SK-N-SH (cell line): ENCODE data around the gene PRIM2.
"Not testable (repeated sequence)": the region's sequence is repeated elsewhere in the genome, so short reads cannot be mapped to it uniquely, and the experiment has no call there.

Experiments used
- CHD2 ChIP-seq: fragments of 150-350 bp; IDR thresholded peaks from 2 replicates; pipeline ENCODE4 v1.6.1; 2018; ENCODE audit warnings: low read length; ENCODE audit not compliant: partially characterized antibody
- EP300 ChIP-seq, 2 experiments: IDR thresholded peaks; 2 replicates each; pipeline versions ENCODE4 v1.4.0 to v1.6.1; 2012; ENCODE audit warnings: borderline replicate concordance in 1 of 2, low read depth in 1 of 2, low read length in 1 of 2
- MAX ChIP-seq: IDR thresholded peaks from 2 replicates; pipeline ENCODE4 v1.4.0; 2012; ENCODE audit warnings: low read depth
- MEF2A ChIP-seq: IDR thresholded peaks from 2 replicates; pipeline ENCODE4 v1.4.0; 2012; ENCODE audit warnings: low read depth, borderline replicate concordance
- MXI1 ChIP-seq: IDR thresholded peaks from 2 replicates; pipeline ENCODE4 v1.6.1; 2012; ENCODE audit warnings: mild to moderate bottlenecking, low read depth, low read length, improper control_type of control experiment
- POLR2AphosphoS5 ChIP-seq: IDR thresholded peaks from 2 replicates; pipeline ENCODE4 v1.6.1; 2012; ENCODE audit warnings: low read depth, low read length
- RCOR1 ChIP-seq: fragments of 150-350 bp; IDR thresholded peaks from 2 replicates; pipeline ENCODE4 v1.6.1; 2017; ENCODE audit warnings: antibody characterized with exemption, low read length
- SIN3A ChIP-seq: IDR thresholded peaks from 2 replicates; pipeline ENCODE4 v1.6.1; 2012; ENCODE audit warnings: low read depth, mild to moderate bottlenecking, low read length, moderate library complexity, borderline replicate concordance
- SMC3 ChIP-seq: IDR thresholded peaks from 2 replicates; pipeline ENCODE4 v1.6.1; 2012; ENCODE audit warnings: low read depth, low read length, improper control_type of control experiment
- TEAD4 ChIP-seq: IDR thresholded peaks from 2 replicates; pipeline ENCODE4 v1.4.0; 2012; ENCODE audit warnings: mild to moderate bottlenecking, borderline replicate concordance; ENCODE audit not compliant: insufficient read depth
- TF ChIP-seq, protein P1 (sequence below): fragments of 200-600 bp; sonication (generic); IDR thresholded peaks from 2 replicates; pipeline ENCODE4 v1.6.1; 2017; ENCODE audit warnings: antibody characterized with exemption, mild to moderate bottlenecking, moderate library complexity
- TF ChIP-seq, protein P2 (sequence below): IDR thresholded peaks from 2 replicates; pipeline ENCODE4 v1.4.0; 2012; ENCODE audit warnings: low read depth, borderline replicate concordance

- TF ChIP-seq MAX; POLR2AphosphoS5; MEF2A; SMC3; EP300 (IDR thresholded peaks at IDR 0.05; ENCODE audit: borderline replicate concordance in 1 of 2, low read depth in 1 of 2, low read length in 1 of 2); CHD2; RCOR1; TEAD4; MXI1; SIN3A: not testable (repeated sequence)
- TF ChIP-seq, protein P1, sequence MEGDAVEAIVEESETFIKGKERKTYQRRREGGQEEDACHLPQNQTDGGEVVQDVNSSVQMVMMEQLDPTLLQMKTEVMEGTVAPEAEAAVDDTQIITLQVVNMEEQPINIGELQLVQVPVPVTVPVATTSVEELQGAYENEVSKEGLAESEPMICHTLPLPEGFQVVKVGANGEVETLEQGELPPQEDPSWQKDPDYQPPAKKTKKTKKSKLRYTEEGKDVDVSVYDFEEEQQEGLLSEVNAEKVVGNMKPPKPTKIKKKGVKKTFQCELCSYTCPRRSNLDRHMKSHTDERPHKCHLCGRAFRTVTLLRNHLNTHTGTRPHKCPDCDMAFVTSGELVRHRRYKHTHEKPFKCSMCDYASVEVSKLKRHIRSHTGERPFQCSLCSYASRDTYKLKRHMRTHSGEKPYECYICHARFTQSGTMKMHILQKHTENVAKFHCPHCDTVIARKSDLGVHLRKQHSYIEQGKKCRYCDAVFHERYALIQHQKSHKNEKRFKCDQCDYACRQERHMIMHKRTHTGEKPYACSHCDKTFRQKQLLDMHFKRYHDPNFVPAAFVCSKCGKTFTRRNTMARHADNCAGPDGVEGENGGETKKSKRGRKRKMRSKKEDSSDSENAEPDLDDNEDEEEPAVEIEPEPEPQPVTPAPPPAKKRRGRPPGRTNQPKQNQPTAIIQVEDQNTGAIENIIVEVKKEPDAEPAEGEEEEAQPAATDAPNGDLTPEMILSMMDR: not testable (repeated sequence)
- TF ChIP-seq, protein P2, sequence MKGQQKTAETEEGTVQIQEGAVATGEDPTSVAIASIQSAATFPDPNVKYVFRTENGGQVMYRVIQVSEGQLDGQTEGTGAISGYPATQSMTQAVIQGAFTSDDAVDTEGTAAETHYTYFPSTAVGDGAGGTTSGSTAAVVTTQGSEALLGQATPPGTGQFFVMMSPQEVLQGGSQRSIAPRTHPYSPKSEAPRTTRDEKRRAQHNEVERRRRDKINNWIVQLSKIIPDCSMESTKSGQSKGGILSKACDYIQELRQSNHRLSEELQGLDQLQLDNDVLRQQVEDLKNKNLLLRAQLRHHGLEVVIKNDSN: not testable (repeated sequence)
Observed at GRCh38 chr6:57431742-57432141, 114.3 kb downstream of the PRIM2 start.
